Measurements from ENCODE around the gene HSPA4.
"Not testable (repeated sequence)": the region's sequence is repeated elsewhere in the genome, so short reads cannot be mapped to it uniquely, and the experiment has no call there.

HSPA4 gene

GRCh38 chr5:133051542-133052316, at the start of gene HSPA4:
TSS of gene HSPA4 (plus strand) at chr5:133052013. CDS start at chr5:133052251, 238 bp downstream.
- H3K9me3 ChIP-seq (ENCODE audit: control insufficient read depth, insufficient read depth, low read length) = no peaks in the 10 kb centered on the region
- H3K36me3 ChIP-seq (ENCODE audit: insufficient read depth, low read length) = no peaks in the 10 kb centered on the region
- H3K9ac ChIP-seq (ENCODE audit: low read depth, low read length) = peak within 1 kb of the TSS; percentile 95
- peaks cover 18% of the 10 kb centered on the region; the same call in 1 of the 2 replicates for H3K4me1 ChIP-seq (ENCODE audit: insufficient read depth, low read length)

- Histone ChIP-seq H3K36me3 (ENCODE audit: insufficient read depth, low read length) (peaks cover 5% of the 10 kb centered on the region; the same call in 1 of the 2 replicates), H3K9ac (ENCODE audit: low read depth, low read length) (no peak overlapping the region), H3K9me3 (ENCODE audit: control insufficient read depth, insufficient read depth, low read length) (no peaks in the 10 kb centered on the region), H3K4me1 (ENCODE audit: insufficient read depth, low read length) (no peaks in the 10 kb centered on the region)
Observed at GRCh38 chr5:133006653-133007052, 45.2 kb upstream of the HSPA4 start.

DNA sequence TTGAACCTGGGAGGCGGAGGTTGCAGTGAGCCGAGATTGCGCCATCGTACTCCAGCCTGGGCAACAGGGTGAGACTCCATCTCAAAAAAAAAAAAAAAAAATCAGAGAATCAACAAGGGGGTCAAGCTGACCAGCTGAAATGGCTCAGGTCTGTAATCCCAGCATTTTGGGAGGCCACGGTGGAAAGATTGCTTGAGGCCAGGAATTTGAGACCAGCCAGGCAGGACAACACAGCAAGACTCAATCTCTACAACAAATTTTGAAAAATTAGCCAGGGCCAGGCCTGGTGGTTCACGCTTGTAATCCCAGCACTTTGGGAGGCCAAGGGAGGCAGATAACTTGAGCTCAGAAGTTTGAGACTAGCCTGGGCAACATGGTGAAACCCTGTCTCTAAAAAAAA, 43.4 kb upstream of the HSPA4 start:
- not testable (repeated sequence) for H3K9me3 ChIP-seq (ENCODE audit: control insufficient read depth, insufficient read depth, low read length); H3K9ac ChIP-seq (ENCODE audit: low read depth, low read length); H3K4me1 ChIP-seq (ENCODE audit: insufficient read depth, low read length); H3K36me3 ChIP-seq (ENCODE audit: insufficient read depth, low read length)

DNA sequence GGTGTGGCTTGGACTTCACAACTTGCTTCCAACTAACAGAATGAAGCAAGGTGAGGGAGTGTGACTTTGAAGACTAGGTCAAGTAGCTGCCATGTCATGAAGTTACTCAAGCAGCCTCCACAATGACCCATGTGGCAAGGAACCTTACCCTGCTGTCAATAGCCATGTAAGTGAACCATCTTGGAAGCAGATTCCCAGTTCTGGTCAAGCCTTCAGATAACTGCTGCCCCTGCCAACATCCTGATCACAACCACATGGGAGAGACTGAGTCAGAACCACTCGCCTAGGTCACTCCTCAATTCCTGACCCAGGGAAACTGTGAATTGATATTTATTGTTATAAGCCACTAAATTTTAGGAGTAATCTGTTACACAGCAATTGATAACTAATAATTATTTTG, 36.3 kb upstream of the HSPA4 start:
- H3K4me1 ChIP-seq (ENCODE audit: insufficient read depth, low read length) = no peaks in the 10 kb centered on the region
- no peaks in the 10 kb centered on the region for H3K9me3 ChIP-seq (ENCODE audit: control insufficient read depth, insufficient read depth, low read length)
- H3K36me3 ChIP-seq (ENCODE audit: insufficient read depth, low read length) = no peaks in the 10 kb centered on the region
- H3K9ac ChIP-seq (ENCODE audit: low read depth, low read length) = no peak overlapping the region

DNA sequence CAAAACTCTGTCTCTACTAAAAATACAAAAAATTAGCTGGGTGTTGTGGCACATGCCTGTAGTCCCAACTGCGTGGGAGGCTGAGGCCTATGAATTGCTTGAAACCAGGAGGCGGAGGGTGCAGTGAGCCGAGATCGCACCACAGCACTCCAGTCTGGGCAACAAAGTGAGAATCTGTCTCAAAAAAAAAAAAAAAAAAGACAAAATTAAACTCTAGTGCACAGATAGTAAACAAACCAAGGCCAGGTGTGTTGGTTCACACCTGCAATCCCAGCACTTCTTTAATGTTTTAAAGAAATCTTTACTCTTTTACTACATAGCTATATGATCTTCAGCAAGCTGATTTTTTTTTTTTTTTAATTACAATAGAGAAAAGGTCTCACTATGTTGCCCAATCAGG, 33.8 kb upstream of the HSPA4 start:
- H3K9me3 ChIP-seq (ENCODE audit: control insufficient read depth, insufficient read depth, low read length) = no peaks in the 10 kb centered on the region
- H3K36me3 ChIP-seq (ENCODE audit: insufficient read depth, low read length) = 0 out of 2 replicates have a peak, but pooled peaks cover 3% of the 10 kb centered on the region
- H3K4me1 ChIP-seq (ENCODE audit: insufficient read depth, low read length) = no peaks in the 10 kb centered on the region
- H3K9ac ChIP-seq (ENCODE audit: low read depth, low read length) = no peak overlapping the region

GRCh38 chr5:133019471-133019870, 32.3 kb upstream of the HSPA4 start:
- H3K9me3 ChIP-seq (ENCODE audit: control insufficient read depth, insufficient read depth, low read length); H3K4me1 ChIP-seq (ENCODE audit: insufficient read depth, low read length); H3K9ac ChIP-seq (ENCODE audit: low read depth, low read length); H3K36me3 ChIP-seq (ENCODE audit: insufficient read depth, low read length): not testable (repeated sequence)

GRCh38 chr5:133025804-133026663, 25.8 kb upstream of the HSPA4 start, which contains the start of gene ZCCHC10:
TSS of gene ZCCHC10 (minus strand) at chr5:133026549. CDS start at chr5:133026537, 12 bp downstream.
- Histone ChIP-seq H3K9ac (ENCODE audit: low read depth, low read length) (peak within 1 kb of the TSS; percentile 97), H3K4me1 (ENCODE audit: insufficient read depth, low read length) (no peaks in the 10 kb centered on the region), H3K36me3 (ENCODE audit: insufficient read depth, low read length) (0 out of 2 replicates have a peak, but pooled peaks cover 3% of the 10 kb centered on the region), H3K9me3 (ENCODE audit: control insufficient read depth, insufficient read depth, low read length) (no peaks in the 10 kb centered on the region)

DNA sequence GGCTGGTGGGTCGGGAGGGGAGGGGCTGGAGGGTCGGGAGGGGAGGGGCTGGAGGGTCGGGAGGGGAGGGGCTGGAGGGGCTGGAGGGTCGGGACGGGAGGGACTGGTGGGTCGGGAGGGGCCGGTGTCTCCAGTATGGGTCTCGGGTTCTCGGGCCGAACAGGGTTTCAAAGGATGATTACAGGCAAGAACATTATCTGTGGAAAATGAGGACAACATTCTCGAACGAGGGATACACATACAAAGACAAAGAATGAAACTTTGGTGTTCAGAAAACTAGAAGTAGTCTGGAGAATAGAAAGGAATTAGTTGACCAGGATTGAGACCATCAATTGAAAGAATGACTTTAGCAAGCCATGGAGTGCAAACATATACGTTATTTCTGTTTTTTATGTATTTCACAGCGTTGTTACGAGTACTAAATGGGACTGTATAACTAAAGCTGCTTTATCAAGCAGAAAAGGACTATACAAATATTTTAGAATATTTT, 25.1 kb upstream of the HSPA4 start:
- H3K36me3 ChIP-seq (ENCODE audit: insufficient read depth, low read length) = no peaks in the 10 kb centered on the region
- no peaks in the 10 kb centered on the region for H3K9me3 ChIP-seq (ENCODE audit: control insufficient read depth, insufficient read depth, low read length)
- peak overlapping the region; percentile 47 for H3K9ac ChIP-seq (ENCODE audit: low read depth, low read length)
- H3K4me1 ChIP-seq (ENCODE audit: insufficient read depth, low read length) = no peaks in the 10 kb centered on the region

- no peaks in the 10 kb centered on the region for H3K36me3 ChIP-seq (ENCODE audit: insufficient read depth, low read length)
- H3K4me1 ChIP-seq (ENCODE audit: insufficient read depth, low read length) = no peaks in the 10 kb centered on the region
- H3K9me3 ChIP-seq (ENCODE audit: control insufficient read depth, insufficient read depth, low read length) = no peaks in the 10 kb centered on the region
- no peak overlapping the region for H3K9ac ChIP-seq (ENCODE audit: low read depth, low read length)
Observed at GRCh38 chr5:133029416-133029815, 22.4 kb upstream of the HSPA4 start.

DNA sequence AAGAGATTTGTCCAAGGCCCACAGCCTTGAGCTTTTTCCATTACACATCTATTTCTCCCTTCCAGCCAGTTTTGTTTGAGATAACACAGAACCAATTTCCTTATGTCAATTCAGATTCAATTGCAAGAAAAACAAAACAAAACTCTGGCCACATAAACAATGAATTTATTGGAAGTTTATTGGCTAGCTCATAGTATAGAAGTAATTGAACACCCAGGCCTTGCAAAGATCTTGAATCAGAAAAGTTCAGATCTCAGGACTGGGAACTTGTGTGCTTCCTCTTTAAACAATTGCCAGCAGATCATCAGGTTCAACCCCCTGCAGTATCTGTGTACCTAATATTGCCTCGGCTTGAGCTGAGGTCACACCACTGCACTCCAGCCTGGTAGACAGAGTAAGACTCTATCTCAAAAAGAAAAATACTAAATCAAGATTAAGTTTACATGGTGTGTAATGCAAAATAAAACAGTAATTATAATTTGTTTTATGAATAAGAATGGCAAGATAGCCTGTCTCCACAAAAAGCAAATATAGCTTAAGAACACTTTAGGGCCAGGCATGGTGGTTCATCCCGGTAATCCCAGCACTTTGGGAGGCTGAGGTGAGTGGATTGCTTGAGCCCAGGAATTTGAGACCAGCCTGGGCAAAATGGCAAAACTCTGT, 21.3 kb upstream of the HSPA4 start:
- Histone ChIP-seq H3K4me1 (ENCODE audit: insufficient read depth, low read length) (no peaks in the 10 kb centered on the region), H3K9me3 (ENCODE audit: control insufficient read depth, insufficient read depth, low read length) (no peaks in the 10 kb centered on the region), H3K9ac (ENCODE audit: low read depth, low read length) (no peak overlapping the region)

GRCh38 chr5:133032852-133033742, 18.7 kb upstream of the HSPA4 start:
- Histone ChIP-seq H3K9me3 (ENCODE audit: control insufficient read depth, insufficient read depth, low read length) (no peaks in the 10 kb centered on the region), H3K36me3 (ENCODE audit: insufficient read depth, low read length) (no peaks in the 10 kb centered on the region), H3K4me1 (ENCODE audit: insufficient read depth, low read length) (no peaks in the 10 kb centered on the region), H3K9ac (ENCODE audit: low read depth, low read length) (no peak overlapping the region)

More for the DNA sequence above, 21.3 kb upstream of the HSPA4 start:
- no peaks in the 10 kb centered on the region for H3K36me3 ChIP-seq (ENCODE audit: insufficient read depth, low read length)

DNA sequence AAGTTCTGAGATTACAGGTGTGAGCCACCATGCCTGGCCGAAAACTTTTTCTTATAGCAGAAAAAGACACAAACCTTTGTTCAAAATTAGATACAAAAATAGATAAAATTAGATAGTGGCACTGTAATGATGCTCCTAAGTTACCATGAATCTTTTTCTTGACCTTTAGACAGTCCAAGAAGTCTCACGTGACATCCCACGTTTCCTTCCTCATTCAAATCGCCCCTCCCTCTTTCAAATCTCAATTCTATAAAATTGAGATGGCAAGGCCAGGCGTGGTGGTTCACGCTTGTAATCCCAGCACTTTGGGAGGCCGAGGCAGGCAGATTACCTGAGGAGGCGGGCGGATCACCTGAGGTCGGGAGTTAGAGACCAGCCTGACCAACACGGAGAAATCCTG, 17.7 kb upstream of the HSPA4 start:
- H3K9me3 ChIP-seq (ENCODE audit: control insufficient read depth, insufficient read depth, low read length) = no peaks in the 10 kb centered on the region
- H3K36me3 ChIP-seq (ENCODE audit: insufficient read depth, low read length) = no peaks in the 10 kb centered on the region
- H3K4me1 ChIP-seq (ENCODE audit: insufficient read depth, low read length) = no peaks in the 10 kb centered on the region
- no peak overlapping the region for H3K9ac ChIP-seq (ENCODE audit: low read depth, low read length)

DNA sequence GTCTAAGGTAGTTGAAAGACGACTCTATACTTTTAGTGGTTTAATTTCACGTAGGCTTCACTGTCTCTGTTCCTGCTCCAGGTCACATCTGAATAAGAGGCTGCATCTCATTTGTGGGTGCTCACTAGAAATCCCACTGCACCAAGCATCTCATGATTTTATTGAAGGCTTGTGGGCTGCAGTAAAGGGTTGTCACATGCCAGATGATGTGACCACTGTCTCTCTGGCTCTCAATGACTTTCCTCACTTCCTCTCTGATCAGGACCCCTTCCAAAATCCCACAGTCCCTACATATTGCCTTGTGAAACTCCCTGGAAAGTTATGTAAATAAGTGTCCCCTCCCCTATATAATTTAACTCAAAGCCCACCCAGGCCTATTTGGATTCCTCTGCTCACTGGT, 16.6 kb upstream of the HSPA4 start:
- Histone ChIP-seq H3K4me1 (ENCODE audit: insufficient read depth, low read length) (no peaks in the 10 kb centered on the region), H3K36me3 (ENCODE audit: insufficient read depth, low read length) (no peaks in the 10 kb centered on the region), H3K9me3 (ENCODE audit: control insufficient read depth, insufficient read depth, low read length) (no peaks in the 10 kb centered on the region), H3K9ac (ENCODE audit: low read depth, low read length) (no peak overlapping the region)
